HEK293T (cell line): ENCODE results near the gene SGSM2.
A peak's percentile ranks its signal among the peaks of the same experiment; 100 is the strongest.

Experiments used
- CTCF ChIA-PET: fragments of 350-600 bp; formaldehyde crosslinking; extraction: SDS; loops from one replicate; lab custom pipeline; 2021; ENCODE audit warnings: antibody characterized with exemption, inconsistent platforms; lab: Yijun Ruan, JAX
- POLR2A ChIA-PET: fragments of 350-600 bp; formaldehyde crosslinking; extraction: SDS; loops from one replicate; lab custom pipeline; 2020; ENCODE audit warnings: antibody characterized with exemption, inconsistent platforms; lab: Yijun Ruan, JAX
- DNase-seq: peaks from one replicate; pipeline ENCODE4 v3.0.0; 2012; ENCODE audit warnings: mixed read lengths; ENCODE audit errors: extremely low spot score
- ARNT ChIP-seq: fragments of 450-650 bp; IDR thresholded peaks from 2 replicates; pipeline ENCODE4 v1.6.1; 2017; ENCODE audit warnings: mild to moderate bottlenecking
- BHLHE40 ChIP-seq: fragments of 450-650 bp; IDR thresholded peaks from 2 replicates; pipeline ENCODE4 v1.6.1; 2016; ENCODE audit warnings: mild to moderate bottlenecking, moderate library complexity, borderline replicate concordance
- CTBP1 ChIP-seq: fragments of 450-650 bp; IDR thresholded peaks from 2 replicates; pipeline ENCODE4 v1.6.1; 2016; ENCODE audit warnings: borderline replicate concordance
- ELF4 ChIP-seq: fragments of 450-650 bp; IDR thresholded peaks from 2 replicates; pipeline ENCODE4 v1.6.1; 2017; ENCODE audit warnings: antibody characterized with exemption
- FOXA1 ChIP-seq: fragments of 450-650 bp; IDR thresholded peaks from 2 replicates; pipeline ENCODE4 v1.6.1; 2016; ENCODE audit warnings: mild to moderate bottlenecking
- FOXK2 ChIP-seq: fragments of 450-650 bp; IDR thresholded peaks from 2 replicates; pipeline ENCODE4 v1.6.1; 2016; ENCODE audit warnings: mild to moderate bottlenecking
- FOXM1 ChIP-seq: fragments of 450-650 bp; IDR thresholded peaks from 2 replicates; pipeline ENCODE4 v1.6.1; 2017; ENCODE audit warnings: mild to moderate bottlenecking, borderline replicate concordance
- HDGF ChIP-seq: fragments of 450-650 bp; IDR thresholded peaks from 2 replicates; pipeline ENCODE4 v1.6.1; 2017; ENCODE audit warnings: antibody characterized with exemption, borderline replicate concordance
- L3MBTL2 ChIP-seq: fragments of 450-650 bp; conservative IDR thresholded peaks from 2 replicates; pipeline ENCODE4 v1.6.1; 2016; ENCODE audit warnings: mild to moderate bottlenecking
- LEF1 ChIP-seq: fragments of 450-650 bp; IDR thresholded peaks from 2 replicates; pipeline ENCODE4 v1.6.1; 2017; ENCODE audit warnings: mild to moderate bottlenecking, borderline replicate concordance
- NFRKB ChIP-seq: fragments of 450-650 bp; IDR thresholded peaks from 2 replicates; pipeline ENCODE4 v1.6.1; 2016; ENCODE audit warnings: mild to moderate bottlenecking, moderate library complexity
- SP1 ChIP-seq: fragments of 450-650 bp; IDR thresholded peaks from 2 replicates; pipeline ENCODE4 v1.6.1; 2017
- SUZ12 ChIP-seq: fragments of 450-650 bp; IDR thresholded peaks from 2 replicates; pipeline ENCODE4 v1.6.1; 2016; ENCODE audit warnings: mild to moderate bottlenecking
- TARDBP ChIP-seq: fragments of 450-650 bp; IDR thresholded peaks from 2 replicates; pipeline ENCODE4 v1.6.1; 2016
- ZNF384 ChIP-seq: fragments of 450-650 bp; IDR thresholded peaks from 2 replicates; pipeline ENCODE4 v1.6.1; 2016
- TF ChIP-seq, protein P1 (sequence below): fragments of 450-650 bp; IDR thresholded peaks from 2 replicates; pipeline ENCODE4 v1.6.1; 2016

SGSM2 gene

GRCh38 chr17:2323629-2324314, 13.5 kb upstream of the SGSM2 start:
- ChIA-PET POLR2A (interaction anchor here (1.9 kb wide), 1 partner anchor 13 kb away, joined by 7 read pairs; the partner anchor contains the start of genes SGSM2 and TSR1), CTCF (no interaction called here)
- TF ChIP-seq ZNF384, result no peak
- no peak for TF ChIP-seq NFRKB
- TF ChIP-seq LEF1, result no peak
- no peak for TF ChIP-seq SP1
- TF ChIP-seq ELF4, result no peak
- TF ChIP-seq, protein P1, sequence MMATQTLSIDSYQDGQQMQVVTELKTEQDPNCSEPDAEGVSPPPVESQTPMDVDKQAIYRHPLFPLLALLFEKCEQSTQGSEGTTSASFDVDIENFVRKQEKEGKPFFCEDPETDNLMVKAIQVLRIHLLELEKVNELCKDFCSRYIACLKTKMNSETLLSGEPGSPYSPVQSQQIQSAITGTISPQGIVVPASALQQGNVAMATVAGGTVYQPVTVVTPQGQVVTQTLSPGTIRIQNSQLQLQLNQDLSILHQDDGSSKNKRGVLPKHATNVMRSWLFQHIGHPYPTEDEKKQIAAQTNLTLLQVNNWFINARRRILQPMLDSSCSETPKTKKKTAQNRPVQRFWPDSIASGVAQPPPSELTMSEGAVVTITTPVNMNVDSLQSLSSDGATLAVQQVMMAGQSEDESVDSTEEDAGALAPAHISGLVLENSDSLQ, result no peak
- no peak for TF ChIP-seq BHLHE40
- TF ChIP-seq FOXM1, result no peak
- no peak for TF ChIP-seq ARNT
- no peak for TF ChIP-seq FOXA1
- TF ChIP-seq SUZ12, result no peak
- no peak for TF ChIP-seq FOXK2
- no peak for TF ChIP-seq CTBP1
- no peak for TF ChIP-seq TARDBP
- no peak for TF ChIP-seq HDGF
- TF ChIP-seq L3MBTL2, result no peak

DNA sequence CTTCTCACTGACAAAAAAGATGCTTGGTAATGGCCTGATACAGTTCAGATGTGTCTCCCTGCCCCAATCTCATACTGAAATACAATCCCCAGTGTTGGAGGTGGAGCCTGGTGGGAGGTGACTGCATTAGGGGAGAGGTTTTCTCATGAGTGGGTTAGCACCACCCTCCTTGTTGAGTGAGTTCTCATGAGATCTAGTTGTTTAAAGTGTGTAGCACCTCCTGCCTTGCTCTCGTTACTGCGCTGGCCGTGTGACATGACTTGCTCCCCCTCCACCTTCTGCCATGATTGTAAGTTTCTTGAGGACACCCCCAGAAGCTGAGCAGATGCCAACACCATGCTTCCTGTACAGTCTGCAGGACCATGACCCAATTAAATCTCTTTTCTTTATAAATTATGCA, 6.0 kb upstream of the SGSM2 start:
- CTCF ChIA-PET, result no interaction called here
- TF ChIP-seq CTBP1 (no peak), L3MBTL2 (no peak), SUZ12 (no peak), ELF4 (no peak), FOXK2 (no peak), HDGF (no peak), ARNT (no peak), FOXA1 (no peak), LEF1 (no peak)
- POLR2A ChIA-PET, result interaction anchor here (0.9 kb wide), 2 partner anchors 14 to 28 kb away, joined by 3 read pairs; partner anchors contain the start of gene SMG6
- no peak for DNase-seq

More at GRCh38 chr17:2323629-2324314, 13.5 kb upstream of the SGSM2 start:
- DNase-seq, result no peak

- ChIA-PET POLR2A (interaction anchor here (0.7 to 4.2 kb wide), 20 partner anchors 9 to 259 kb away, joined by 3 to 42 read pairs (median 6); partner anchors contain the start of genes SMG6 and SRR), CTCF (interaction anchor here (3.3 kb wide), 1 partner anchor 18 kb away, joined by 23 read pairs; no protein-coding TSS in a partner anchor)
- DNase-seq, result no peak
- TF ChIP-seq CTBP1 (no peak), LEF1 (no peak), SUZ12 (no peak), FOXK2 (no peak), FOXA1 (no peak), ZNF384 (no peak), L3MBTL2 (no peak), ELF4 (no peak), NFRKB (no peak), SP1 (no peak)
- TF ChIP-seq, protein P1, result no peak
Observed at GRCh38 chr17:2335726-2336214, 1.5 kb upstream of the SGSM2 start.

GRCh38 chr17:2336215-2336851, 968 bp upstream of the SGSM2 start, which contains the start of gene TSR1:
TSR1 (minus strand) TSS chr17:2336457; CDS start chr17:2336427, 30 bp downstream.
- ChIA-PET CTCF (interaction anchor here (3.3 kb wide), 1 partner anchor 17 kb away, joined by 23 read pairs; no protein-coding TSS in a partner anchor), POLR2A (interaction anchor here (0.7 to 4.2 kb wide), 22 partner anchors 9 to 260 kb away, joined by 3 to 42 read pairs (median 6); partner anchors contain the start of genes SMG6 and SRR)
- TF ChIP-seq ZNF384 (no peak), ELF4 (peak; percentile 81), L3MBTL2 (peak; percentile 96)
- peak; percentile 98 for DNase-seq

GRCh38 chr17:2337544-2338314, 428 bp downstream of the SGSM2 start:
- POLR2A ChIA-PET, result interaction anchor here (1.1 to 4.2 kb wide), 5 partner anchors 10 to 34 kb away, joined by 5 to 42 read pairs (median 14); partner anchors contain the start of genes SMG6 and SRR
- TF ChIP-seq ARNT, result no peak
- no peak for TF ChIP-seq FOXK2
- no peak for TF ChIP-seq SP1
- TF ChIP-seq CTBP1, result no peak
- no peak for TF ChIP-seq NFRKB
- no peak for TF ChIP-seq SUZ12
- no peak for TF ChIP-seq ZNF384
- TF ChIP-seq FOXM1, result no peak
- TF ChIP-seq L3MBTL2, result no peak
- no peak for TF ChIP-seq FOXA1
- no peak for TF ChIP-seq HDGF
- no peak for TF ChIP-seq LEF1
- TF ChIP-seq ELF4, result no peak
- TF ChIP-seq, protein P1, result no peak
- TF ChIP-seq TARDBP, result no peak
- TF ChIP-seq BHLHE40, result no peak
- CTCF ChIA-PET, result interaction anchor here (3.3 kb wide), 1 partner anchor 16 kb away, joined by 23 read pairs; no protein-coding TSS in a partner anchor
- peak; percentile 66 for DNase-seq
